Neuronal stem cell (in vitro differentiated cells): Measurements from ENCODE around the gene PDZD2.

Experiments used
- DNase-seq: peaks from one replicate; pipeline ENCODE4 v3.0.0-alpha.2; 2013; ENCODE audit warnings: low spot score
- H2AFZ ChIP-seq: one replicate; pipeline ENCODE4 v1.6.1; 2013; ENCODE audit warnings: mild to moderate bottlenecking, low read length, inconsistent platforms
- H2AK5ac ChIP-seq: 2 replicates; pipeline ENCODE4 v1.6.1; 2013; ENCODE audit warnings: low read depth, mild to moderate bottlenecking, inconsistent platforms, low read length, moderate library complexity, mixed read lengths
- H2BK120ac ChIP-seq: 2 replicates; pipeline ENCODE4 v1.6.1; 2013; ENCODE audit warnings: low read depth, mild to moderate bottlenecking, inconsistent platforms, low read length, moderate library complexity, mixed read lengths
- H2BK12ac ChIP-seq: one replicate; pipeline ENCODE4 v1.6.1; 2013; ENCODE audit warnings: low read length, inconsistent platforms
- H2BK15ac ChIP-seq: 2 replicates; pipeline ENCODE4 v1.6.1; 2013; ENCODE audit warnings: mild to moderate bottlenecking, low read length, inconsistent platforms, mixed read lengths
- H2BK5ac ChIP-seq: one replicate; pipeline ENCODE4 v1.6.1; 2013; ENCODE audit warnings: inconsistent platforms, mild to moderate bottlenecking, low read length, moderate library complexity
- H3K14ac ChIP-seq: one replicate; pipeline ENCODE4 v1.6.1; 2013; ENCODE audit warnings: low read length, inconsistent platforms
- H3K18ac ChIP-seq: 2 replicates; pipeline ENCODE4 v1.6.1; 2013; ENCODE audit warnings: low read length, inconsistent platforms
- H3K23ac ChIP-seq: 2 replicates; pipeline ENCODE4 v1.6.1; 2013; ENCODE audit warnings: low read depth, mild to moderate bottlenecking, mixed read lengths, low read length, inconsistent platforms; ENCODE audit not compliant: poor library complexity
- H3K27ac ChIP-seq: replicated peaks from 3 replicates; pipeline ENCODE4 v1.5.1; 2013; ENCODE audit warnings: low read length, inconsistent platforms
- H3K27me3 ChIP-seq, 3 experiments: 2 replicates each; pipeline ENCODE4 v1.6.1; 2013; ENCODE audit warnings: low read length in 3 of 3, mild to moderate bottlenecking in 2 of 3, inconsistent platforms in 1 of 3, low read depth in 1 of 3, mixed read lengths in 1 of 3, moderate library complexity in 1 of 3; ENCODE audit not compliant: control insufficient read depth in 3 of 3, insufficient read depth in 3 of 3
- H3K36me3 ChIP-seq, 2 donors: replicated peaks in 1 of 2; 2 replicates each; pipeline ENCODE4 v1.6.1; 2013; ENCODE audit warnings: low read length in 2 of 2; ENCODE audit not compliant: control insufficient read depth in 2 of 2, insufficient read depth in 2 of 2
- H3K4ac ChIP-seq: 2 replicates; pipeline ENCODE4 v1.6.1; 2013; ENCODE audit warnings: inconsistent platforms, mild to moderate bottlenecking, low read length, moderate library complexity
- H3K4me1 ChIP-seq, 2 donors: 1 replicate in 1 of 2; 2 replicates in 1 of 2; pipeline ENCODE4 v1.6.1; 2013; ENCODE audit warnings: low read length in 2 of 2, low read depth in 1 of 2; ENCODE audit not compliant: control insufficient read depth in 2 of 2, insufficient read depth in 1 of 2
- H3K4me2 ChIP-seq: one replicate; pipeline ENCODE4 v1.6.1; 2013; ENCODE audit warnings: mild to moderate bottlenecking, low read length, inconsistent platforms; ENCODE audit not compliant: insufficient read depth, poor library complexity, severe bottlenecking
- H3K4me3 ChIP-seq, 2 donors: 2 replicates each; pipeline ENCODE4 v1.5.1; 2013; ENCODE audit warnings: low read length in 2 of 2, mild to moderate bottlenecking in 2 of 2, inconsistent platforms in 1 of 2, moderate library complexity in 1 of 2
- H3K79me1 ChIP-seq: one replicate; pipeline ENCODE4 v1.6.1; 2013; ENCODE audit warnings: low read depth, mild to moderate bottlenecking, inconsistent platforms, low read length, moderate library complexity
- H3K9ac ChIP-seq: one replicate; pipeline ENCODE4 v1.6.1; 2013; ENCODE audit warnings: mild to moderate bottlenecking, low read depth, low read length, inconsistent platforms; ENCODE audit not compliant: poor library complexity
- H3K9me3 ChIP-seq, 2 donors: replicated peaks in 1 of 2; 2 replicates each; pipeline versions ENCODE3 to v1.6.1; 2013; ENCODE audit warnings: low read length in 2 of 2, mild to moderate bottlenecking in 2 of 2, inconsistent platforms in 1 of 2, low read depth in 1 of 2, mixed read lengths in 1 of 2, moderate library complexity in 1 of 2; ENCODE audit not compliant: control insufficient read depth in 2 of 2, insufficient read depth in 1 of 2
- H4K8ac ChIP-seq: one replicate; pipeline ENCODE4 v1.6.1; 2013; ENCODE audit warnings: low read depth, mild to moderate bottlenecking, inconsistent platforms, low read length, moderate library complexity
- H4K91ac ChIP-seq: one replicate; pipeline ENCODE4 v1.6.1; 2013; ENCODE audit warnings: low read length, low read depth, mild to moderate bottlenecking, inconsistent platforms; ENCODE audit not compliant: poor library complexity
- WGBS, 2 donors: extraction: QIAGEN DNeasy Blood & Tissue Kit; methylation state at CpG; one replicate each; pipeline ENCODE4 v1.1.7; 2013; ENCODE audit warnings: missing lambda C conversion rate in 2 of 2, mixed read lengths in 1 of 2; ENCODE audit not compliant: insufficient read length in 2 of 2, insufficient replicate concordance in 1 of 2; ENCODE audit errors: extremely low coverage in 2 of 2; 5-methylcytosine and 5-hydroxymethylcytosine counted together

Gene PDZD2

GRCh38 chr5:31952067-31952466 is 313.1 kb downstream of the PDZD2 start:
- Histone ChIP-seq H3K4me3 (no peak overlapping the region), H3K27me3 (no peaks in the 10 kb centered on the region), H4K91ac (no peak overlapping the region), H3K23ac (no peak overlapping the region), H3K4me2 (no peak overlapping the region), H3K18ac (no peak overlapping the region), H2BK120ac (no peak overlapping the region), H3K4me1 (no peaks in the 10 kb centered on the region), H3K36me3 (no peaks in the 10 kb centered on the region), H2BK5ac (no peak overlapping the region), H3K4ac (no peak overlapping the region), H3K27ac (no peak overlapping the region), H4K8ac (no peak overlapping the region), H3K14ac (no peak overlapping the region), H3K9me3 (peaks cover 0 to 2% of the 10 kb centered on the region in 2 donors), H3K9ac (no peak overlapping the region), H2AFZ (no peak overlapping the region), H2BK15ac (no peak overlapping the region), H2BK12ac (no peak overlapping the region), H3K79me1 (no peaks in the 10 kb centered on the region), H2AK5ac (no peak overlapping the region)
- no peak for DNase-seq

DNA sequence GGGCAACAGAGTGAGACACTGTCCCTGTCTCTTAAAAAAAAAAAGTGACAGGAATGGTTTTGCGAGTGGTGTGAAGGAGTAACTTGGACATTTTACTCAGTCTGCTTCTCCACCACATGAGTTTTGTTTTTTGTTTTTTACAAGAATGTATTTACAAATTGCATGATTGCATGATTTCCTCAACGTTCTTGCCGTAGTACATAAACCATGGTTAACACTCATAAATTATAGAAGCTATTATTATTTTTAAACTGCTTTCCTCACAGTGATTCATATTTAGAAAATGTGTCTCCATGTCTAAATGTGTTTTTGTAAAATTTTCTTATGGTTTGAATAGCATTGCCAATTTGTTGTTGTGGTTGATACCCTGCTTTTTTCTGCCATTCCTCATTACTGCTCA is 315.2 kb downstream of the PDZD2 start:
- Histone ChIP-seq H3K4me1 (no peaks in the 10 kb centered on the region), H4K8ac (no peak overlapping the region), H2BK120ac (no peak overlapping the region), H3K9me3 (no peaks in the 10 kb centered on the region), H3K14ac (no peak overlapping the region), H4K91ac (no peak overlapping the region), H2AK5ac (no peak overlapping the region), H2BK12ac (no peak overlapping the region), H2BK5ac (no peak overlapping the region), H2AFZ (no peak overlapping the region), H3K27ac (no peak overlapping the region), H2BK15ac (no peak overlapping the region), H3K79me1 (no peaks in the 10 kb centered on the region), H3K18ac (no peak overlapping the region), H3K27me3 (no peaks in the 10 kb centered on the region), H3K4me2 (no peak overlapping the region), H3K9ac (no peak overlapping the region), H3K36me3 (no peaks in the 10 kb centered on the region), H3K4me3 (no peak overlapping the region), H3K23ac (no peak overlapping the region), H3K4ac (no peak overlapping the region)
- DNase-seq: no peak
- no CpG with 5 or more reads among the region's 3 CpGs for WGBS, 2 donors

GRCh38 chr5:31957151-31957550 is 318.2 kb downstream of the PDZD2 start:
- Histone ChIP-seq H3K4me1 (no peaks in the 10 kb centered on the region), H3K79me1 (no peaks in the 10 kb centered on the region), H3K9me3 (no peaks in the 10 kb centered on the region), H2BK5ac (no peak overlapping the region), H3K9ac (no peak overlapping the region), H3K4me2 (no peak overlapping the region), H3K36me3 (no peaks in the 10 kb centered on the region), H3K4me3 (no peak overlapping the region), H2AFZ (no peak overlapping the region), H4K8ac (no peak overlapping the region), H2BK15ac (no peak overlapping the region), H3K14ac (no peak overlapping the region), H3K18ac (no peak overlapping the region), H3K4ac (no peak overlapping the region), H3K23ac (no peak overlapping the region), H2BK12ac (no peak overlapping the region), H4K91ac (no peak overlapping the region), H3K27ac (no peak overlapping the region), H2AK5ac (no peak overlapping the region), H3K27me3 (no peaks in the 10 kb centered on the region), H2BK120ac (no peak overlapping the region)
- no peak for DNase-seq
- WGBS, 2 donors: no CpG with 5 or more reads among the region's 9 CpGs

DNA sequence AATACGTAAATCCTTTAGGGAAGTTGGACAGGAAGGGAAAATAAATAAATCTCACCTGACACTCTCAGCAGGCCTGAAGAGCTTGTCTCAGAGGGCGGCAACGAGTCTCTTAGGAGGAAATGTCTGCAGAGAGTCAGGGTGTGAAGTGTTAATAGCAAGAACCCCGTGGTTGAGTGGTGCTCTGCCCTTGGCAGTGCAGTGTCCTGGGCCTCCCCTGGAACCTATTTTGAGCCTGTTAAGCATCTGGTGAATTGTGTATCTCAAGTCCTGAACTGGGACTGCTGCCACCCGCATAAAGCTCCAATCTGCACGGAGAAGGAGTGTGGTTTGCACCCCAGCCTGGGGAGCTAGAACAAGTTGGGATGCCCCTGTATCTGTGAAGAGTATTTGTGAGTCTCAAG is 323.4 kb downstream of the PDZD2 start:
- no peak overlapping the region for H4K91ac ChIP-seq
- H2AK5ac ChIP-seq: no peak overlapping the region
- no peak overlapping the region for H3K4me3 ChIP-seq
- no peak overlapping the region for H2BK15ac ChIP-seq
- DNase-seq: no peak
- H3K4ac ChIP-seq: no peak overlapping the region
- no peak overlapping the region for H4K8ac ChIP-seq
- no peaks in the 10 kb centered on the region for H3K27me3 ChIP-seq
- H3K36me3 ChIP-seq: no peaks in the 10 kb centered on the region
- H2AFZ ChIP-seq: peak overlapping the region; percentile 65
- H3K23ac ChIP-seq: no peak overlapping the region
- no CpG with 5 or more reads among the region's 6 CpGs for whole genome bisulfite sequencing, 2 donors
- H3K79me1 ChIP-seq: no peaks in the 10 kb centered on the region
- H2BK12ac ChIP-seq: no peak overlapping the region
- no peak overlapping the region for H3K18ac ChIP-seq
- no peak overlapping the region for H3K4me2 ChIP-seq
- H3K9me3 ChIP-seq: peaks cover 0 to 4% of the 10 kb centered on the region in 2 donors
- no peak overlapping the region for H3K27ac ChIP-seq
- H3K9ac ChIP-seq: no peak overlapping the region
- H3K4me1 ChIP-seq: peaks cover 0 to 8% of the 10 kb centered on the region in 2 donors
- no peak overlapping the region for H2BK5ac ChIP-seq
- no peak overlapping the region for H2BK120ac ChIP-seq
- H3K14ac ChIP-seq: no peak overlapping the region
